CD4-positive, alpha-beta T cell treated with Interleukin-21 for 1 hour (primary cell): ENCODE measurements around the gene INPP5A.

Experiments used
- DNase-seq: peaks from one replicate; pipeline ENCODE4 v3.0.0-alpha.2; 2020

Gene INPP5A

DNA sequence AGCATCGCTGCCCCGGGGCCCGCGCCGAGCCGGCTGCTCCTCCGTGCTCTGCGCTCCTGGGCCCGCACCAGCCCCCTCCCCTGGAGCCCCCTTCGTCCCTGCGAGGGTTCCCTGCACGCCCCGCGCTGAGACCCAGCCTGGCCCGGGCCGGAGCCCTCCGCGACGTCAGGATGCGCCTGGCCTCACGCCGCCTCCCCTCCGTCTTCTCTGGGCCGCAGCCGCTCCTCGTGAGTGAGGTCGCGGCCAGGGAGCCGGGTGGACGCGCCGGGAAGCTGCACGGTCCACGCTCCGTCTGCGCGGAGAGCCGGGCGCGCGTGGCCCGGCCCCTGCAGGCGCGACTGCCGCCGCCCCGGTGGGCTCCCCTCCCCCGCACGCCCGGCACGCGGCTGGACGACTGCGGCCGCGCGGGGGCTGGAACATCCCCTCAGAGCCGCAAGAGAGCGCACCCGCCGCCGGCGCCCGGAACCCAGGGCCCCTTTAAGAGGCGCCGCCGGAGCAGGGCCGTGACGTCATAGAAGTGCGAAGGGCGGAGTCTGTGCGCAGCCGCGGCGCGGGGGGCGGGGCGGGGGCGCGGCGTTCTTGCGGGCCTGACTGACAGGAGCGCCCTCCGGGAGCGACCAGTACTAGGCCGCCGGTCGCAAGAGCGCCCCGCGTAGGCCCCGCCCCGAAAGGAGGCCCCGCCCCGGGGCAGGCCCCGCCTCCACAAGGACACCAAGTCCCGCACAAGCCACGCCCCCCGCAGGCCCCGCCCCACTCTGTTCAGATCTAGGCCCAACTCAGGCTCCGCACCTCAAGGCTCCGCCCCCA lies 507 bp upstream of the INPP5A start:
- DNase-seq = peak; percentile 100

DNA sequence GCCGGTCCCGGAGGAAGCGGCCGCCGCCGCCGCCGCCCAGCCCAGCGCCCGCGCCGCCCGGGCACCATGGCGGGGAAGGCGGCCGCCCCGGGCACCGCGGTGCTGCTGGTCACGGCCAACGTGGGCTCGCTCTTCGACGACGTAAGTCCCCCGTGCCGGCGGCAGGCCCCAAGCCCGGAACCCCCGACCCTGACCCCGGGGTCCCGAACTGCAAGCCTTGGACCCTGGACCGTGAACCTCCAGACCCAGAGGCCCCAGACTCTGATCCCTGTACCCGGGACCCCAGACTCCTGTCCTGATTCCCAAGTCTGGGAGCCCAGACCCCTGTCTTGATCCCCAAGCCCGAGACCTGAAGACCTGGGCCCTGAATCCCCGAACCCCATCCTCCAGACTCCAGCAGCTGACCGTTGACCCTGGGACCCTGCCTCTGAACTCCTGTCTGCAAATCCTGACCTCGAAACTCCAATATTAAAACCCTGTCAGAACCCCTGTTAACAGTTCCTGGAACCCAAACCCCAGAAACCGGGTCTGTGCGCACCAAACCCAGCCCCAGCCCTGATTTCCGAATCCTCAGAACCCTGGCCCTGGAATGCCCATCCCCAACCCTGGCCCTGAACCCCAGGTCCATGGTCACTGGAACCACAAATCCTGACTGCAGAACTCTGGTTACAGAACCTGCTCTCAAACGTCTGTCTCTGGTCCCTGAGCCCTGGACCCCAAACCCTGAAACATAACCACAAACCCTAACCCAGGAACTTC lies 623 bp downstream of the INPP5A start:
- no peak for DNase-seq

DNA sequence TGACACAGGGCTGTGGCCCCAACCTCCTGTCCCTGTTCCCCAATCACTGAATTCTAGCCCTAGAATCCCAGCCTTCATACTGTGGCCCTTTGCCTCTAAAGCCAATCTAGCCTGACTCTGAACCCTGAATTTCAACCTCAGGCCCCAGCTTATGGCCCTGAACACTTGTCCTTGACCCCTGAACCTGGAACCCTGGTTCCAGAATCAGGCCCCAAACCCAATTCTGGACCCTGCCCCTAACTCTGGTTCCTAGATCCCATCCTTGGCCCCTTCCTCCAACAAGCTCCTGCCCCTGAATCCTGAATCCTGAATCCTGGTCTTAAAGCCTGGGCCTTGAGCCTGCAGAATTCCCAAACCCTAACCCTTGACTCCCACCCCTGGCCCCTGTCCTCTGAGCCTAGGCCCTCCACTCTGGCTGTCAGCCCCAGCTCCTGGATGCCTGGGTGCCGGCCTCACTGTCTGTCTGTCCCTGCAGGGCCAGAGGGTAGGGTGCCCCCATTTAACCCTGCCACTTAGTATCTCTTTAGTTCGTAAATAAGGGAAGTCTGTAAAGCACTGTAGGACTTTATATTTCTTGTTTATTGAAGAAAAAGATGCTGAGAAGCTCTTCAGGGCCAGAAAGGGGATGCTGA lies 1.3 kb downstream of the INPP5A start:
- DNase-seq = no peak

DNA sequence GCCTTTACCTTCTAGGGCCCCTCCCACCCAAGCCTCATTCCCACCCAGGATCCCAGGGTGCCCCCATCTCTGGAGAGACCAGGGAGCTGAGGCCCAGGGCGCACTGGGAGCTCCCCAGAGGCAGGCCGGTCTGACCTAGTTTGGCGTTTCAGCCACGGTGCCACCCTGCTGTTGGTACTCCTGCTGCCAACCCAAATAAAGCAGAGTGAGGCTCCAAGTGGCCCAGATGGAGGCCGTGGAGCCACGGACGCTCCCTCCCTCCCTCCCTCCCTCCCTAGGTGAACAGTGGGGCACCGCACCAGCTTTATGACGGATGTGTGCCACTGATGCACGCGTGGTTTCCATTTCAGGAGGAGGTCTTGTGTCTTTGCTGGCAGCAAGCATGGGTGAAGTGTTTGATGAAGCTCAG lies 1.8 kb downstream of the INPP5A start:
- peak; percentile 35 for DNase-seq

DNA sequence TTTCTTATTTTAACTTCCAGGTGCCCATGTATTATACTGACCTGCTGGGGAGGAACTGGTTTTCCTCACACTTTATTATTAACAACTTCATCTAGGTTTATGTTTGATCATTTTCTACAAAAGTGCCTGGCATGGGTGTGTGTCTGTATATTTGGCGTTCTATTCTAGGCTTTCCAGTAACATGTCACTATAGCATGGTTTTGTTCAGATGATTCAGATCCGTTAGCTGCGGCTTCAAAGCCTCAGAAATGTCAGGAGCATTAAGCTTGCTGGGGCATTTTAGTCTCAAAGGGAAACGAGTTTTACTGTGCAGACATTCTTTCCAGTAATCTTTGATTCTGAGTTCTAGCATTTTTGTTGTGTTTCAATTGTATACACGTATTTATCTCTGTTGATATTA lies 2.3 kb downstream of the INPP5A start:
- DNase-seq = no peak

DNA sequence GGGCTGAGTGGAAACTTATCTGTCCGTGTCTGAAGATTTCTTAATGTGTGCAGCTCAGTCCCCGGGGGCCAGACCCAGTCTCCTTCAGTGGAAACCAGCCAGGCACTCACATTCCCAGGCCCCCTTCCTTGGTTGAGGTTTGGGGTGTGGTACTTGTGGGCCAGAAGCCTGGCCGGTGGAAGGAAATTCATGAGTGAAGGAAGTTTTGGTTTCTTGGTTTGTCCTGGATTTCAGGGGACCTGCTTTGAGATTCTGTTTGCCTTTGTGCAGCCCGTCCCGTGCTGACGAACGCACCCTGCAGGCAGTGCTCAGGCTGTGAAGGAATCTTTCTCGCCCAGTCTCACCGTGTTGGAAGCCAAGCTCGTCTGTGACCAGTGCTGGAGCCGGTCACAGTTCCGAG lies 2.9 kb downstream of the INPP5A start:
- DNase-seq = no peak

DNA sequence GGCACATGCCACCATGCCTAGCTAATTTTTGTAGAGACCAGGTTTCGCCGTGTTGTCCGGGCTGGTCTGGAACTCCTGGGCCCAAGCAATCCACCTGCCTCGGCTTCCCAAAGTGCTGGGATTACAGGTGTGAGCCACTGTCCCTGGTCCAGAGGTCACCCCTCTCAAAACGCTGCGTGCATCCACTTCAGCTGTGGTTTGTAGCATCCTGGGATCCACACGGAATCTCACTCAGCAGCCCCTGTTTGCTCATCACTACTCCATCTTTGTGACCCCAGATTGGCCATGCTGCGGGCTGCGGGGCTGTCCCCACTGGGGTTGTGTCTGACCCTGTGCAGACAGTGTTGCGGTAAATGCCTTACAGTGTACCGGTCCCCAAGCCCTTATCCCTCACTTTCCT lies 3.5 kb downstream of the INPP5A start:
- DNase-seq = no peak

DNA sequence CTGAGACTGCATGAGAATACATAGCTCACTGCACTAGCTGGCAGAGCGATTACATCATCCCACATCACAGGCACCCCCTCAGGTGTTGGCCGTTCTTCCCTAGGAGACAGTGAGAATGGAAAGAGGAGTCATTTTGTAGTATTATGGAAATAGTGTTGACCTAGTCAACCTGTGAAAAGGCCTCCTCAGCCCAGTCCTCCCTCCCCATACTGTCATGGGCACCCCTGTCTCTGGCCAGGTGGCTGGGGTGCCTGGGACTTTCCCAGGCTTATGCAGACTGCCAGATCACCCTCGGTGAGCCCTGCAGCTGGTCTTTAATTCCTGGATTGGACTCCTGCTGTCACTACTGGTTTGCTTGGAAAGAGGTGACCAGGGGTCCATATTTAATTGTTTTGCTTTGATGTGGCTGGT lies 4.0 kb downstream of the INPP5A start:
- no peak for DNase-seq

DNA sequence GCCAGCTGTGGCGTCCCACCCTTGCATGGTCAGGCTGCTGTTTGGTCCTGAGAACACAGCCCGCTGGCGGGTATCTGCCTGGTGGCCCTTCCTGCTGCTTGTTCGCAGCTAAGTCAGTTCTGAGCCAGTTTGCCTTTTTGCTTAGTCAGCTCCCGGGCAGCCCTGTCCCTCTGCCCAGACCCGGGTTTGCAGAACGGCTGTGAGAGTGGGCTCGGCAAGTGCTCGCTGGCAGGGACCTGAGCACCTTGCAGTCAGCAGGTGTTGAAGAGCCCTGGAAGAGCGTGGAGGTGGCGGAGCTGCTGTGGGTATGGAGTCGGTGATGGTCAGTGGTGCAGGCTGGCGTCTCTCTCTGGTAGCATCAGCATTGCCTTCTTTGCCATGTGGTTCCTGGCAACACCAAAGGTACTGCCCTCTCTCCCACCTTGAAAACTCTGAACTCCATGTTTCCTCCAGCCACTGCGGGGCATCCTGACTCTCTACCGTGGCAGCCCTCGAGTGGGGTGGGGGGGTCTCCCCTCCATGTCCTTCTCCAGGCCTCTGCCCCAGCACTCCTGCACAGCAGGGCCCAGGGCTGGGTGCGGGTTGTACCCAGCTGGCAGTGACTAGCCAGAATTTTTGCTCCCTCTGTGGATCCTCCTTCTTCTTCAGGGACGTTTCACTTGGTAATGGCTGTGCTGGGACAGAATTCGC lies 4.6 kb downstream of the INPP5A start:
- no peak for DNase-seq

DNA sequence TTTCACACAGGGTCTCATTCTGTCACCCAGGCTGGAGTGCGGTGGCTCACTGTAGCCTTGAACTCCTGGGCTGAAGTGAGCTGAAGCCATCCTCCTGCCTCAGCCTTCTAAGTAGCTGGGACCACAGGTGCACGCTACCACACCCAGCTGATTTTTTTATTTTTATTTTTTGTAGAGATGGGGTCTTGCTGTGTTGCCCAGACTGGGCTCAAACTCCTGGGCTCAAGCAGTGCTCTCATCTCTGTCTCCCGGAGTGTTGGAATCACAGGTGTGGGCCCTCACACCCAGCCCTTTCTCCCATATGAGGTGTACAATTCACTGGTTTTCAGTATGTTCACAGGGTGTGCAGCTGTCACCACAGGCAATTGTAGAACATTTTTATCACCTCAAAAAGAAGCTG lies 5.2 kb downstream of the INPP5A start:
- no peak for DNase-seq

DNA sequence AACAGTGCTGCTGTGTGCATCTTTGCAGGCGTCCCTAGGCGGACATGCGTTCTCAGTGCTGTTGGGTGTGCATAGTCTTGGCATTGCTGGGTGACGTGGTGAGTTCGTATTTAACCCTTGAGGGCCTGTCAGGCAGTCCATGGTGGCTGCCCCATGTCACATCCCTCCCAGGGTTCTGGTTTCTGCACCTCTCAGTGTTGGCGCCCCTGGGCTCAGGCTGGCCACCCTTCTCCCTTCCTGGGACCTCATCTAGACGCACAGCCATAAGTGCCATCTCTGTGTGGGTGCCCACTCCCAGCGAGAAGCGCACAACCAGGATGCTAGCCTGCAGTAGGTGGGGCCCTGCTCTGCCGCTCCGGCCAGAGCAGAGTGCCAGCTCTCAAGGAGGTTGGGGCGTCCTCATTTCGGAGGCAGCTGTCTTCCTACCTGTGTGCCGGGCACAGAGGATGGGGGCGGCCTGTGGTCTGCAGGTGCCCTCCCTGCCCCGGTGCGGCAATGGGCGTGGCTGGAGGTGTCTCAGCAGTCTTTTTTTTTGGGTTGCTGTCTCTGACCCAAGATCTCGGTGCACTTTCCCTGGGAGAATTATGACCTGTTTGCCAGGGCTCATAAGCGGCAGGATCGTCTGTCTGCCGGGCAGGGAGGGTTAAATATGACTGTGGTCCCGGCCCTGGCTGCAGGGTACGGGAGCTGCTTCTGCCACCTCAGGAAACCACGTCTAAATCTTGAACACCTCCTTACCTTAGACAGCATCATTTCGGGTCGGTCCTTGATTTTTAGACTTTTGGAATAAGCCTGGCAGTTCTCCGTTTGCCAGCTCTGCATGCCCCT lies 6.5 kb downstream of the INPP5A start:
- no peak for DNase-seq

DNA sequence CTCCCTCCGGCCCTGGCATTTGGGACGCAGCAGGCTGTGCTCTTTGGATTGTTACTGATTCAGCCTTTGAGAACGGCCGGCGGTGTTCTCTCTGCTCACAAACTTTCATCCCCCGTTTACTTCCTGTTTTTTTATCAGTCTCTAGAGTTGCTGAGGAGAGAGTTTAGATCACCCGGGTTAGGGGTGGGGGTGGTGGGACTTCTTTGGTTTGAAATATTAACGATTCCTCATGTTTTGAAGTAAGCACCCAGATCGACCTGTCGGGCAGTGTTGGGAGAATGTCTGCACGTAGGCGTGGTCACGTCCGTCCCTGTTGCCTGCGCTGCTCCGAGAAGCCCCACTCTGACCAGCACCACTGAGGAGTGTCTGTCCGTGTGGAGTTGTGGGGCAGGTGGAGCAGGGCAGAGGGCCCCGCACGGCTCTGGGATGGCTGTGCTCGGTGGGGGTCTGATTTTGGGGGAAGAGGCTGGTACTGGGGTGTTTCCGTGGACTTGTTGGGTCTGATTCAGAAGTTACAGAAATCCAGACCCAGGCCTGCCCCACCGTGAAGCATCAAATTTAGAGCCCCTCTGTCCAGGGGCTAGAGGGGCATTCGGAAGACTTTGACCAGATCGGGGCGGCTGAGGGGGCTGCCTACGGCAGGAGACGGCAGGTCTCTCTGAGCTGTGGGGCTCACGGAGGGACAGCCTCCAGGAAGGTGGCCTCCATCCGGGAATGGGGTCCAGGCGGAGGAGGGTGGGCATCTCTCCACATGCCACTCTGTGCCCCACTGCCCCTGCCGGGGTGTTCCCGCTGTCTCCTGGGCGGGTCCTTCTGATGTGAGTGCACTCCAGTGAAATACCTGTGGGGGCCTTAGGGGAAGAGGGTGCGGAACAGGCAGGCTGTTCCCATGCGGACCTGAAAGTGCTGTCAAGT lies 7.4 kb downstream of the INPP5A start:
- no peak for DNase-seq

DNA sequence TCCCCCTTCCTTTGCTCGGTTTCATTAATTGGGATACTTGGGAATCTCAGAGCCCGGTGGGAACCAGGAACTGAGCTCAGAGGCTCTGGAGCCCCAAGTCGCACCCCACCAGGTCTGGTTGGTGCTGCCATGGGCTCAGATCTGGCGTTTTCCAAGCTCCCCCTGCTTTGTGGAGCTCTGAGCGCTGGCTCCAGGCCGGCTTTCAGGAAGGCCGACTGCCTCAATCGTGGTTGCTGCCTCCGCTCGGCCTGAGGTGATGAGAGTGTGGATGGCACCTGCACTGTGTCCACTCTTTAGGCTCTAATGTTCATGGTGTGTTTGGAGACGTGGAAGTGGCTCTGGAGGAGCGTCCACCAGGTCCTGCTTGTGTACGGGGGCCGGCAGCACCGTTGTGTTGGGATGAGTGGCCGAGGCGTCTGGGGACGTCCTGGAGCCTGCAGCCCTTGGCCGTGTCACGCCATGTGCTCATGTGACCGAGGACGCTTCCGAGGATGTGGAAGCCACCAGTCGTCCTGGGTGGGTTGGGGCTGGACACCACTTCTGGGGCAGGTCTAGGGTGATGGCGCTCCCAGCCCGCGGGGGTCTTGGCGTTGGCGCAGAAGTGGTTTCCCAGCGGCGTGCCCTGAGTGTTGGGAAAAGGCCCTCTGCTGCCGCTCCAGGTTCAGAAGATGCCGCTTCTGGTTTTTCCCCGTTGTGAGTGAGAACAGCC lies 8.2 kb downstream of the INPP5A start:
- no peak for DNase-seq

DNA sequence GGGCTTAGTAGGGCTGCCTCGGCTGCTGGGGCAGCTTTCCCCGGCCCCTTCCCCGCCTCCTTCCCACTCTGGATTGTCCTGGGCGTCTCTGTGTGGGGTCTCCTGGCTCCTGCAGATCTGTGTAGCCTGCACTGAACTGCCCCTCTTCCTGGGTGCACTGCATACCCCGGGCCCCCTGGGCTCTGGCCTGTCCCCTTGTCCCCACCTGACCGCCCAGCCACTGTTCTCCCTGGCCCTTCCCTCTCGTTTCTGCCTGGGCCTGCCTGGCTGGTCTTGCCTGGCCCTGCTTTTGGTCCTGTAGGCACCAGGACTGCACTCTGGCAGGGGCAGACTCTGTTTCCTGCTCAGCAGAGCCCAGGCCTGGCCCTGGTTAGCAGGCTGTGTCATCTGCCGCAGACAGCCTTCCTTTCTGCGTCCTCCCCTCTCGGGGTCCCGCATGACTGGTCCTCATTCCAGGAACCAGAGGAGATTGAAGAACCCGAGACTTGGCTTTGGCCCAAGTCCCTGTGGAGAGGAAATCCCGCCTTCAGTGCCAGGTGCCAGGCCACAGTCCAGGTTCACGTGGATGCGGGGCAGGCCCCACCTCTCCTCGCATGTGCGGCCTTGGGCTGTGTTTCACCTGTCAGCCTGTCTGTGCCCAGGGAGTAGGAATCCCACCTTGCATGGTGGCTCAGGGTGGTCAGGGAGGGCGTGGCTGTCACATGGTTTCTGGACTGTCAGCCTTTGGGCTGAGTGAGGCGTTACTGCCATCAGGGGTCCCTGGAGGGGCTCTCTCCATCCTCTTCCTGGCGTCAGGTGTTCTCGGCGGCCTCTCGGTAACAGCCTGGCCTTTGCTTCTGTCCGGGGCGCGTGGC lies 9.2 kb downstream of the INPP5A start:
- DNase-seq = no peak

DNA sequence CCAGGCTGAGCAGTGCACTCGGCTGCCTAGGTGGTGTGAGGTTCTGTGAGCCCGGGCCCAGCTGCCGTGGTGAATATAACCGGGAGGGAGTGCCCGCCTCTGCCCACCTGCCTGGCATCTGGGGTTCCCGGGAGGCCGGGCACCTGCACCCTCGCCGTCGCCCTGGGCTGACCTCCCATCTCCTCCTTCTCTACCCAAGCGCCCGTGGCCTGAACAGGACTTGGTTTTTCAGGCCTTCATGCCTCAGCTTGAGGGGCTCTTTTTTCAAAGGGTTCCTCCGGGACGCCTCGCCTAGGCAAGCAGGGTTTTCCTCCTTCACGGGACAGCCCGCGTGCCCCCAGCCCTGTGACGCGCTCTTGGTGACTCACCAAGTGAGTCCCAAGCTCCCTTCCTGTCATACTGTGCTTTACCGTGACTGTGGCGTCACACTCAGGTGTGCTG lies 9.9 kb downstream of the INPP5A start:
- no peak for DNase-seq

DNA sequence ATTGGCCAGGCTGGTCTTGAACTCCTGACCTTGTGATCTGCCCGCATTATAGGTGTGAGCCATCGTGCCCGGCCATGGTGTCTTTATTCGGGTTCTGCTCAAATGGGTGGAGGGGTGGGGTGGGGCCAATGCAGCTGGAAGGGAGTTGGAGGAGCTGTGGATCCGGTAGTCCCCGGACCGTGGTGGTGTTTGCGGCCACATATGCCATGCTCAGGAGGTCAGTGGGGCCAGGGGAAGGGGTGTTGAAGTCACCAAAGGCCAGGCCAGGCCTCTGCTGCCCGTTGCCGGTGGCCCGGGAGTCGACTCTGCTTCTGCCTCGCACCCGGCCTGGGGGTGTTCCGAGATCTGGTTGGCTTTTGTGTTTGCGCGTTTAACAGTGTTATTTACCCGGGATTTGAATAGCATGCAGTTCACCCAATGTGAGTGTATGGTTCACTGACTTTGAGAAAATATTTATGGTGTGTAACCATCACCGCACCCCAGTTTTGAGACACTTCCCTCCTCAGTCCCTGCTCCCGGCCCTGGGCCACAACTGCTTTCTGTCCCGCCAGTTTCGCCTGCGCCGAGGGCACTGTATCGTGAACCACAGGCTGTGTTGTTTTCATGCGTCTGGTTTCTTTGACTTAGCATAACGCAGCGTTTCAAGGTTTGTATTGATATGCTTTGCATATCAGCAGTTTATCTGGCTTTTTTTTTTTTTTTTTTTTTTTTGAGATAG lies 10.7 kb downstream of the INPP5A start:
- no peak for DNase-seq

DNA sequence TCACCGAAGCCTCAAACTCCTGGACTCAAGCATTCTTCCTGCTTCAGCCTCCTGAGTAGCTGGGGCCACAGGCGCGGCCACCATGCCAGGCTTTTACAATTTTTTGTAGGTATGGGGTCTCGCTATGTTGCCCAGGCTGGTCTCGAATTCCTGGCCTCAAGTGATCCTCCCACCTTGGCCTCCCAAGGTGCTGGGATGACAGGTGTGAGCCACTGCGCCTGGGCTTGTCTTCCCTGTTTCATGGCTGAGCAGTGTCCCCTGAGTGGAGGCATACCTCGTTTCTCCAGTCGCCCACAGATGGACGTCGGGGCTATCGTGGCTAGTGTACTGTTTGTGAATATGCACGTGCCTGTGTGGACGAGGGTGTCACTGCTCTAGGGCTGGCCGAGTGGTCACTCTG lies 11.3 kb downstream of the INPP5A start:
- no peak for DNase-seq

DNA sequence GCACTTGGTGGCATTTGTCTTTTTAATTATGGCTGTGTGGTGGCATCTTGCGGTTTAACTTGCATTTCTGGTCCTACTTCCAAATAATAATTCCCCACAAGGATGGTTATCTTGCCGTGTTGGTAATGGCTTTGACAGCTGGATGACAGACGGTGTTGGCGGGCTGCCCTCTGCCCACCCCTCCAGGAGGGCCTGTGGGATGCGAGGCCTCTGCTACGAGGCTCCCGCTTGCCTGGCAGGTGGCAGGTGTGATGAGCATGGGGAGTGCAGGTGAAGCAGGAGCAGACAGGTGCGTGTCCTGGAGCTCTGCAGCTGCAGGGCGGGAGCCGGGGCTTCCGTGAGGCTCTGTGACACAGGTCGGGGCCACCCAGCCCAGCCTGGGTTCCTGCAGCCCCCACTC lies 11.8 kb downstream of the INPP5A start:
- no peak for DNase-seq
